Endodermal cell (in vitro differentiated cells): Measurements from ENCODE around the gene LOXL4. TPM values are rescaled to one million over a fixed set of nuclear protein-coding genes. Genes with fewer than 3 reads are reported as not detected.

Experiments used
- DNase-seq: peaks from one replicate; pipeline ENCODE4 v3.0.0-alpha.2; 2017
- H3K27ac ChIP-seq: 2 replicates; pipeline ENCODE4 v1.5.1; 2013; ENCODE audit warnings: mild to moderate bottlenecking, low read depth, low read length, moderate library complexity
- H3K27me3 ChIP-seq: 2 replicates; pipeline ENCODE4 v1.6.1; 2013; ENCODE audit warnings: mild to moderate bottlenecking, low read length, moderate library complexity; ENCODE audit not compliant: insufficient read depth, control insufficient read depth, poor library complexity, severe bottlenecking
- H3K36me3 ChIP-seq: 2 replicates; pipeline ENCODE4 v1.7.0; 2013; ENCODE audit warnings: mild to moderate bottlenecking, low read length, moderate library complexity; ENCODE audit not compliant: control insufficient read depth, insufficient read depth
- H3K4me1 ChIP-seq: one replicate; pipeline ENCODE4 v1.7.0; 2013; ENCODE audit warnings: low read length; ENCODE audit not compliant: control insufficient read depth, insufficient read depth
- H3K4me3 ChIP-seq: 2 replicates; pipeline ENCODE4 v1.5.1; 2013; ENCODE audit warnings: mild to moderate bottlenecking, low read length, moderate library complexity
- H3K9ac ChIP-seq: 2 replicates; pipeline ENCODE4 v1.6.1; 2013; ENCODE audit warnings: mild to moderate bottlenecking, low read length, moderate library complexity; ENCODE audit not compliant: poor library complexity, severe bottlenecking; ENCODE audit errors: extremely low read depth
- H3K9me3 ChIP-seq: 2 replicates; pipeline ENCODE4 v1.6.1; 2013; ENCODE audit warnings: mild to moderate bottlenecking, low read length, moderate library complexity; ENCODE audit not compliant: control insufficient read depth
- H3K27ac Mint-ChIP-seq: 2 replicates; pipeline ENCODE4 v1.8.0; 2020; ENCODE audit warnings: mixed read lengths
- H3K27me3 Mint-ChIP-seq: 2 replicates; pipeline ENCODE4 v1.8.0; 2021; ENCODE audit warnings: mild to moderate bottlenecking, mixed read lengths; ENCODE audit not compliant: insufficient read depth
- H3K36me3 Mint-ChIP-seq: 2 replicates; pipeline ENCODE4 v1.8.0; 2020; ENCODE audit warnings: low read depth, mixed read lengths
- H3K4me1 Mint-ChIP-seq: 2 replicates; pipeline ENCODE4 v1.8.0; 2020; ENCODE audit warnings: mixed read lengths
- H3K4me3 Mint-ChIP-seq: 2 replicates; pipeline ENCODE4 v1.8.0; 2020; ENCODE audit warnings: mild to moderate bottlenecking, moderate library complexity, mixed read lengths
- H3K9me3 Mint-ChIP-seq: 2 replicates; pipeline ENCODE4 v1.8.0; 2020; ENCODE audit warnings: mild to moderate bottlenecking, mixed read lengths
- whole genome bisulfite sequencing, 2 experiments: methylation state at CpG; one replicate each; pipeline versions ENCODE4 v1.1.5 to v1.1.7; 2013; ENCODE audit warnings: missing lambda C conversion rate in 2 of 2, mixed read lengths in 1 of 2; ENCODE audit not compliant: insufficient coverage in 1 of 2, insufficient read length in 1 of 2; 5-methylcytosine and 5-hydroxymethylcytosine counted together
- total RNA-seq, 2 donors: library from RNA; stranded (reverse); fragmentation: NEBNext Ultra II Directional in 1 of 2; extraction: Animal tissue kit (Norgen Biotek cat#: 25700) in 1 of 2; gene quantifications; 2 replicates in 1 of 2; 3 replicates in 1 of 2; pipeline ENCODE4 v1.2.1, GENCODE V29; 2021
- TF ChIP-seq, protein P1 (sequence below): fragments of 200-600 bp; sonication (generic); conservative IDR thresholded peaks from 2 replicates; pipeline ENCODE4 v1.5.0; 2021; ENCODE audit warnings: antibody characterized with exemption, mild to moderate bottlenecking

Gene LOXL4
- total RNA-seq, 2 donors from 2014 or later = 0.57 to 0.77 TPM

DNA sequence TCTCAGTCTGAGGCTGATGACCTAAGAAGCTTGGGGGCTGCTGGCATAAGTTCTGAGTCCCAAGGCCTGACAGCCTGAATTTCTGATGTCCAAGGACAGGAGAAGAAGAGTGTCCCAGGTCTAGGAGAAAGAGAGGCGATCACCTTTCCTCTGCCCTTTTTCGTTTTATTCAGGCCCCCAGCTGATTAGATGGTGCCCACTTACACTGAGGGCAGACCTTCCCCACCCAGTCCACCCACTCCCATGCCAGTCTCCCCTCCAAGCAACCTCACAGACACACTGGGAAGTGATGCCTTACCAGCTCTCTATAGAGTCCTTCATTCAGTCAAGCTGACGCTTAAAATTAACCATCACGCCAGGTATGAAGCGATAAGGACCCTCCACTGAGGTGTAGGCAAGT is 19.3 kb upstream of the LOXL4 start:
- no peaks in the 10 kb centered on the region for H3K36me3 Mint-ChIP-seq
- no peaks in the 10 kb centered on the region for H3K4me1 ChIP-seq
- TF ChIP-seq, protein P1, sequence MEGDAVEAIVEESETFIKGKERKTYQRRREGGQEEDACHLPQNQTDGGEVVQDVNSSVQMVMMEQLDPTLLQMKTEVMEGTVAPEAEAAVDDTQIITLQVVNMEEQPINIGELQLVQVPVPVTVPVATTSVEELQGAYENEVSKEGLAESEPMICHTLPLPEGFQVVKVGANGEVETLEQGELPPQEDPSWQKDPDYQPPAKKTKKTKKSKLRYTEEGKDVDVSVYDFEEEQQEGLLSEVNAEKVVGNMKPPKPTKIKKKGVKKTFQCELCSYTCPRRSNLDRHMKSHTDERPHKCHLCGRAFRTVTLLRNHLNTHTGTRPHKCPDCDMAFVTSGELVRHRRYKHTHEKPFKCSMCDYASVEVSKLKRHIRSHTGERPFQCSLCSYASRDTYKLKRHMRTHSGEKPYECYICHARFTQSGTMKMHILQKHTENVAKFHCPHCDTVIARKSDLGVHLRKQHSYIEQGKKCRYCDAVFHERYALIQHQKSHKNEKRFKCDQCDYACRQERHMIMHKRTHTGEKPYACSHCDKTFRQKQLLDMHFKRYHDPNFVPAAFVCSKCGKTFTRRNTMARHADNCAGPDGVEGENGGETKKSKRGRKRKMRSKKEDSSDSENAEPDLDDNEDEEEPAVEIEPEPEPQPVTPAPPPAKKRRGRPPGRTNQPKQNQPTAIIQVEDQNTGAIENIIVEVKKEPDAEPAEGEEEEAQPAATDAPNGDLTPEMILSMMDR = no peak
- H3K9me3 Mint-ChIP-seq = no peaks in the 10 kb centered on the region
- no peaks in the 10 kb centered on the region for H3K4me1 Mint-ChIP-seq
- H3K27ac ChIP-seq = no peak overlapping the region
- H3K4me3 Mint-ChIP-seq = no peak overlapping the region
- H3K4me3 ChIP-seq = no peak overlapping the region
- no peaks in the 10 kb centered on the region for H3K36me3 ChIP-seq
- no peak overlapping the region for H3K9ac ChIP-seq
- no peak overlapping the region for H3K27ac Mint-ChIP-seq
- DNase-seq = no peak
- no peaks in the 10 kb centered on the region for H3K9me3 ChIP-seq
- WGBS, 2 experiments = 93 to 100% methylated on average over 2 to 5 of the region's 5 CpGs
- no peaks in the 10 kb centered on the region for H3K27me3 ChIP-seq
- H3K27me3 Mint-ChIP-seq = no peaks in the 10 kb centered on the region

DNA sequence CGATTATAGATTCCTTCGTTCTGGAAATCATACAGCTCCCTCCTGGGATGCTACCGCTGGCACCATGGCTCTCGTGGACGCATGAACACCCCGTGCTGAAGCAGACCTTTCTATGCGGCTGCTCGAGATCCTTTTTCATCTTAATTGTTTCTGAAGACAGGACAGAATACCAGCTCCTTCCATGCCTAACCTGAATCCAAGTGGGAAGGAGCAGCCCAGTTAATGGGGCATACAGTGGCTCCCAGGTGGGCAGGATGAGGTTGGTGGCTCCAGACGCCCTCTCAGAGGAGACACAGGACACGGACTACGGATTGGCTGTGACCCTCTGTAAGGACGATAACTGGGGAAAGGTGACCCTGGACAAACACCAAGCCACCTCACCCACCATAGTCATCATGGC is 18.4 kb upstream of the LOXL4 start:
- H3K9me3 ChIP-seq = no peaks in the 10 kb centered on the region
- Mint-ChIP-seq H3K36me3 (no peaks in the 10 kb centered on the region), H3K27ac (no peak overlapping the region), H3K27me3 (peaks cover 3% of the 10 kb centered on the region), H3K4me3 (no peak overlapping the region), H3K9me3 (no peaks in the 10 kb centered on the region), H3K4me1 (no peaks in the 10 kb centered on the region)
- no peak for DNase-seq
- no peaks in the 10 kb centered on the region for H3K36me3 ChIP-seq
- H3K27me3 ChIP-seq = no peaks in the 10 kb centered on the region
- no peak overlapping the region for H3K4me3 ChIP-seq
- no peaks in the 10 kb centered on the region for H3K4me1 ChIP-seq
- 89 to 90% methylated on average over 10 to 12 of the region's 12 CpGs for WGBS, 2 experiments
- no peak overlapping the region for H3K27ac ChIP-seq
- TF ChIP-seq, protein P1 = no peak
- no peak overlapping the region for H3K9ac ChIP-seq

DNA sequence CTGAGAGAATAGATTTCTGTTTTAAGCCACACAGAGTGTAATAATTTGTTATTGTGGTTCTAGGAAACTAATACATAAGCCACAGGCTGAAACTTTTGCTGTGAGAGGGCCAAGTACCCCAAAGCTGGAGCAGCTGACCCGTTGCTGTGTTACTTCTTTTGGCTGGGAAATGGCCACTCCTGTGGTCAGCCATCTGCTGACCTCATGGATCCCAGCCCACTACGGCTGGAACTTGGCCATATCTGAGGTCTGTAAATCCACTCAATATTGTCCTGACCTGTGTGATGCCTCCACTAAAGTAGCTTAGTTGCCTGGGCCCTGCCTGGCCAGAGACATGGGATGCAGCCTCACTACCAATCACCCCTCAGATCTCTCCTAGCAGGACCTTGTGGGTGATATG is 17.4 kb upstream of the LOXL4 start:
- WGBS, 2 experiments = 78 to 93% methylated on average over 1 to 2 of the region's 2 CpGs
- Histone ChIP-seq H3K4me1 (no peaks in the 10 kb centered on the region), H3K9me3 (no peaks in the 10 kb centered on the region), H3K9ac (no peak overlapping the region), H3K27ac (no peak overlapping the region), H3K27me3 (no peaks in the 10 kb centered on the region), H3K36me3 (no peaks in the 10 kb centered on the region), H3K4me3 (no peak overlapping the region)
- no peak for DNase-seq
- no peak overlapping the region for H3K4me3 Mint-ChIP-seq
- H3K9me3 Mint-ChIP-seq = no peaks in the 10 kb centered on the region
- no peaks in the 10 kb centered on the region for H3K36me3 Mint-ChIP-seq
- no peak overlapping the region for H3K27ac Mint-ChIP-seq
- peaks cover 5% of the 10 kb centered on the region for H3K27me3 Mint-ChIP-seq
- TF ChIP-seq, protein P1 = no peak
- H3K4me1 Mint-ChIP-seq = no peaks in the 10 kb centered on the region
